Esophagus muscularis mucosa (tissue), 4 donors: ENCODE results near the gene ATP2B2. TPM values are rescaled to one million over a fixed set of nuclear protein-coding genes. Genes with fewer than 3 reads are reported as not detected.

ENCODE experiments used
- DNase-seq: peaks from one replicate; pipeline ENCODE4 v3.0.0-alpha.2; 2017; ENCODE audit errors: extremely low spot score
- H3K27ac ChIP-seq, 4 donors: fragments of 200-600 bp; sonication (generic); replicated peaks in 1 of 4; 1 replicate in 3 of 4; 2 replicates in 1 of 4; pipeline ENCODE4 v1.5.1; 2016 to 2019; ENCODE audit warnings: mild to moderate bottlenecking in 1 of 4
- H3K27me3 ChIP-seq, 4 donors: fragments of 200-600 bp; sonication (generic); one replicate each; pipeline versions ENCODE4 v1.5.1 to v1.6.0; 2016 to 2019
- H3K36me3 ChIP-seq, 4 donors: fragments of 200-600 bp; sonication (generic); one replicate each; pipeline ENCODE4 v1.5.1; 2016 to 2019
- H3K4me1 ChIP-seq, 4 donors: fragments of 200-600 bp; sonication (generic); one replicate each; pipeline ENCODE4 v1.5.1; 2016 to 2019
- H3K4me3 ChIP-seq, 4 donors: fragments of 200-600 bp; sonication (generic); 1 replicate in 2 of 4; 2 replicates in 2 of 4; pipeline ENCODE4 v1.5.1; 2016 to 2019; ENCODE audit warnings: mild to moderate bottlenecking in 4 of 4, moderate library complexity in 1 of 4
- H3K9me3 ChIP-seq, 4 donors: fragments of 200-600 bp; sonication (generic); 1 replicate in 3 of 4; 2 replicates in 1 of 4; pipeline ENCODE4 v1.5.1; 2016 to 2019
- EP300 ChIP-seq: sonication (generic); formaldehyde crosslinking; IDR thresholded peaks from one replicate; pipeline ENCODE4 v1.6.1; 2017; ENCODE audit warnings: antibody characterized with exemption
- POLR2A ChIP-seq: fragments of 450-650 bp; IDR thresholded peaks from one replicate; pipeline ENCODE4 v1.6.1; 2017; ENCODE audit warnings: antibody characterized with exemption, moderate library complexity, mild to moderate bottlenecking, low read depth
- POLR2AphosphoS5 ChIP-seq, 2 donors: sonication (generic); formaldehyde crosslinking; IDR thresholded peaks; one replicate each; pipeline ENCODE4 v1.6.1; 2017; ENCODE audit warnings: antibody characterized with exemption in 2 of 2
- WGBS: methylation state at CpG from one replicate; pipeline ENCODE4 v1.1.5; 2018; 5-methylcytosine and 5-hydroxymethylcytosine counted together
- intact Hi-C: fragments of 100-400 bp; cut with DNase I; formaldehyde crosslinking; loops from one replicate; pipeline ENCODE4 v1.15.1; 2023
- total RNA-seq, 4 donors: library from RNA; depleted of rRNA; stranded (reverse); fragments of >200 nt; gene quantifications; one replicate each; pipeline versions ENCODE4 v1.1.0 to v1.2.1, GENCODE V29; 2016
- TF ChIP-seq, protein P1 (sequence below), 3 experiments: fragments of 200-600 bp in 2 of 3; fragments of 450-650 bp in 1 of 3; sonication (generic) in 2 of 3; IDR thresholded peaks; one replicate each; pipeline ENCODE4 v1.5.1; 2017 to 2019; ENCODE audit warnings: antibody characterized with exemption in 3 of 3, mild to moderate bottlenecking in 2 of 3, moderate library complexity in 1 of 3

Gene ATP2B2
- total RNA-seq, 4 donors from 2014 or later: under 0.01 to 0.75 (median 0.39) TPM

DNA sequence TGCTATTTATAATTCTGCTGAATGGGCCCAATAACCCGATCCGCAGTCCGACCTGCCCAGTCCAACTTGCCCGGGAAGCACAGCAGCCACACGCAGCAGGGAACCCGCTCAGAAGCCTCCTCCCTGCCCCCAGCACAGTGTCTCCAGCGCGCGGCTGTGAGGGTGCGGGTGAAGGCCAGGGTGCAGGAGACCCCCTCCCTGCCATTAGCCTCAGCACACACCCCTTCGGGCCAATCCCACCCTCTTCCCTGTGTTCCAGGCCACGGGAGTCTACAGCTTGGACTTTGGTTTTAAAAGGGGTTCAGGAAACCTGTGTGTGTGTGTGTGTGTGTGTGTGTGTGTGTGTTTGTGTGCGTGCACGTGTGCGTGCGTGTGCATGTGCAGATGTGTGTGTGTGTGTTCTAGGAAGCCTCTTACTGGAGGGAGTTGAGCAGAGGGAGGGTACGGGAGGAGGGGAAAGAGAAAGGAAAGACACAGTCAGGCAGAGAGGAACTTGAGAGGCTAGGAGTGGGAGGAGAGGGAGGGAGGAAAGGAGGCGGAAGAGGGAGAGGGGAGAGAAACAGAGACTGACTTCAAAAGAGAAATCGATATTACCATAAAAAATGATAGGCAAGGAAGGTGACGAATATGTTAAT, 34.2 kb downstream of the ATP2B2 start:
- intact Hi-C loops: no loop called here
- H3K4me1 ChIP-seq: peaks cover 0 to 6% (median 0%) of the 10 kb centered on the region in 4 donors
- TF ChIP-seq EP300 (no peak), POLR2AphosphoS5 (IDR thresholded peaks at IDR 0.05) (no peak), POLR2A (no peak)
- TF ChIP-seq, protein P1, sequence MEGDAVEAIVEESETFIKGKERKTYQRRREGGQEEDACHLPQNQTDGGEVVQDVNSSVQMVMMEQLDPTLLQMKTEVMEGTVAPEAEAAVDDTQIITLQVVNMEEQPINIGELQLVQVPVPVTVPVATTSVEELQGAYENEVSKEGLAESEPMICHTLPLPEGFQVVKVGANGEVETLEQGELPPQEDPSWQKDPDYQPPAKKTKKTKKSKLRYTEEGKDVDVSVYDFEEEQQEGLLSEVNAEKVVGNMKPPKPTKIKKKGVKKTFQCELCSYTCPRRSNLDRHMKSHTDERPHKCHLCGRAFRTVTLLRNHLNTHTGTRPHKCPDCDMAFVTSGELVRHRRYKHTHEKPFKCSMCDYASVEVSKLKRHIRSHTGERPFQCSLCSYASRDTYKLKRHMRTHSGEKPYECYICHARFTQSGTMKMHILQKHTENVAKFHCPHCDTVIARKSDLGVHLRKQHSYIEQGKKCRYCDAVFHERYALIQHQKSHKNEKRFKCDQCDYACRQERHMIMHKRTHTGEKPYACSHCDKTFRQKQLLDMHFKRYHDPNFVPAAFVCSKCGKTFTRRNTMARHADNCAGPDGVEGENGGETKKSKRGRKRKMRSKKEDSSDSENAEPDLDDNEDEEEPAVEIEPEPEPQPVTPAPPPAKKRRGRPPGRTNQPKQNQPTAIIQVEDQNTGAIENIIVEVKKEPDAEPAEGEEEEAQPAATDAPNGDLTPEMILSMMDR (IDR thresholded peaks at IDR 0.05): no peak
- DNase-seq: no peak
- WGBS: 5% methylated on average over 17 of the region's 20 CpGs
- peaks cover 0 to 91% (median 5%) of the 10 kb centered on the region in 4 donors for H3K27me3 ChIP-seq
- no peak overlapping the region for H3K27ac ChIP-seq
- no peaks in the 10 kb centered on the region for H3K9me3 ChIP-seq
- no peaks in the 10 kb centered on the region for H3K36me3 ChIP-seq
- no peak overlapping the region for H3K4me3 ChIP-seq

DNA sequence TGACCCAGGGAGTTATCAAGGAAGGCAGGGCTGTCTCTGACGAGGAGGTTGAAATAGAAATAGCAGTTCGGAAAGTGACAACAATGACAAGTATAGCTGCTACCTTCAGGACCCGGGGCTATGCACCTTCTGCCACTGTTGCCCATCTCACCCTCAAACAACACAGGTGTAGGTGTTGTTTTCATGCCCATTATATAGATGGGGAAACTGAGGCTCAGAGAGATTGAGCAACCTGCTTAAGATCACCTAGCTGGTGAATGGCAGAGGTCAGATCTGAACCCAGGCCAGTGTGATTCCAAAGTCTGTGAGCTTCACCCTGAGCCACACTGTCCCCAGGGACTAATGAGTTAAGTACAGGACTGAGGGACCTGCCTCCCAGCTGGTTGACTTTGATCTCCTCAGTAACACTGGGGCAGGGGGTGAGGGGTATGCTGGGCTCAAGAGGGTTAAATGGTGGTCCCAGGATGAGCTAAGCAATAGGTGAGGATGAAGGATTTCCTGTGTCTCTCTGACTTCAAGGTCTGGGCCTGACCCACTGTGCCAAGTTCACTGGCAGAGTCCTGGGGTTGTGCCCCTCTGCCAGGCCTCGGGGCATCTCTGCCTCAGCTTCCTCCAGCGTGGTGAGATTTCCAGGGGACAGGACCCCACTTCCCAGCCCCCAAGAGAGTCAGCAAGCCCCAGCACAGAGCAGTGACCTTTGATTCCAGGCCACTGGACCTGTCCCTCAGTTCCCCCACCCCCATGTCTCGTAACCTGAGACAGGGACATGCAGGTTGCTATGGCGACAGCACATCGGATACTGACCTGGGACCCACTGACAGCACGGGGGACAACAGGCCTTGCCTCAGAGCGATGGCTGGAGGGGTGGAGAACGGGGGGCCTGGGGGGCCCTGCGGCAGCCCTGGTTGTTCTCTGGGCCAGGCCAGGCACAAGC, 35.0 kb downstream of the ATP2B2 start:
- H3K36me3 ChIP-seq: no peaks in the 10 kb centered on the region
- no peak for TF ChIP-seq POLR2A
- TF ChIP-seq, protein P1 (IDR thresholded peaks at IDR 0.05): no peak
- peaks cover 0 to 84% (median 5%) of the 10 kb centered on the region in 4 donors for H3K27me3 ChIP-seq
- peaks cover 0 to 6% (median 0%) of the 10 kb centered on the region in 4 donors for H3K4me1 ChIP-seq
- no peak for DNase-seq
- intact Hi-C loops: no loop called here
- H3K4me3 ChIP-seq: no peak overlapping the region
- no peaks in the 10 kb centered on the region for H3K9me3 ChIP-seq
- 70% methylated on average over 3 of the region's 12 CpGs for WGBS
- H3K27ac ChIP-seq: no peak overlapping the region

GRCh38 chr3:10469441-10470119, 35.8 kb downstream of the ATP2B2 start:
- H3K27ac ChIP-seq: no peak overlapping the region
- no peaks in the 10 kb centered on the region for H3K9me3 ChIP-seq
- H3K36me3 ChIP-seq: no peaks in the 10 kb centered on the region
- DNase-seq: no peak
- no peak overlapping the region for H3K4me3 ChIP-seq
- H3K27me3 ChIP-seq: peaks cover 0 to 84% (median 5%) of the 10 kb centered on the region in 4 donors
- TF ChIP-seq, protein P1 (IDR thresholded peaks at IDR 0.05): no peak
- TF ChIP-seq POLR2AphosphoS5 (IDR thresholded peaks at IDR 0.05): no peak
- TF ChIP-seq EP300: no peak
- no peak for TF ChIP-seq POLR2A
- H3K4me1 ChIP-seq: peaks cover 0 to 6% (median 0%) of the 10 kb centered on the region in 4 donors
- 37% methylated on average over 8 of the region's 9 CpGs for WGBS
- intact Hi-C loops: no loop called here

DNA sequence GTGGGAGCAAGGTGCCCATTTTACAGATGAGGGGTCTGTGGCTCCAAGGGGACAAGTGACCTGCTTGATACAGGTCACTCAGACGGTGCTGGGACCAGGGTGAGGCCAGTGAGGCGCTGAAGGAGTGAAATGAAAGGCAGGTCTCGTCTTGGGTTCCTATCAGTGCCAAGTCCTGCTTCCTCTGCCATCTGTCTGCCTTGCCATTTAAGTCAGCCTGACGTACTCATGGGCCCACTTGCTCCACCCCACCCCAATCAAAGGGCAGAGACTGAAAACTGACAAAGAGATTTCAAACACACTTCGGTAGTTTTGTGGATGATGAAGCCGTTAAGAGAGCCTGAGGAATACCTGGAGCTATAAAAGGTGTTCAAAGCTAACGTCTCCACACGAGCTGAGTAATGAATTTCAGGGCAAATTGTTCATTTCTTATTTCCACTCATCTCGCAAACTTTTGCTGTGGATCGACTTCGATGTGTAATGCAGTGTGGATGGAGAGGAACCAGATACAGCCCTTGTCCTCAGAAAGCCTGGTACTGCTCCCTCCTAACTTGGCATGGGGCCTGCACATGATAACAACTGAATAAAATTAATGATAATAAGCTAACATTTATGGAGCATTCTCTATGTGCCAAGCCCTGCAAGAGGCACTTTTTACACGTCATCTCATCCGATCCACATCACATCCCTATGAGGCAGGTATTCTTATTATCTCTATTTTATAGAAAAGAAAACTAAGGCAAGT, 36.6 kb downstream of the ATP2B2 start:
- intact Hi-C loops: no loop called here
- TF ChIP-seq, protein P1 (IDR thresholded peaks at IDR 0.05): no peak
- TF ChIP-seq POLR2A (no peak), EP300 (no peak), POLR2AphosphoS5 (IDR thresholded peaks at IDR 0.05) (no peak)
- Histone ChIP-seq H3K4me3 (no peak overlapping the region), H3K4me1 (peaks cover 0 to 6% (median 0%) of the 10 kb centered on the region in 4 donors), H3K27ac (no peak overlapping the region), H3K27me3 (peaks cover 0 to 81% (median 5%) of the 10 kb centered on the region in 4 donors), H3K36me3 (no peaks in the 10 kb centered on the region), H3K9me3 (no peaks in the 10 kb centered on the region)
- DNase-seq: no peak
- WGBS: 69% methylated on average over 13 of the region's 13 CpGs
